WTC11 (cell line): ENCODE measurements around the gene BBLN. TPM values are rescaled to one million over a fixed set of nuclear protein-coding genes. Genes with fewer than 3 reads are reported as not detected.

Experiments used
- ATAC-seq: fragments of 200-7000 bp; cut with Tn5 transposase; 2 replicates; pipeline ENCODE4 v1.10.0; 2021; ENCODE audit warnings: mild to moderate bottlenecking, moderate library complexity
- CTCF ChIA-PET: fragments of 300-600 bp; sonication (Branson Sonifier 250); formaldehyde crosslinking; loops from one replicate; lab custom pipeline; 2021; ENCODE audit warnings: antibody characterized with exemption; lab: Charles Lee
- POLR2A ChIA-PET: fragments of 350-600 bp; sonication (Branson Sonifier 250); formaldehyde crosslinking; loops from one replicate; lab custom pipeline; 2021; ENCODE audit warnings: antibody characterized with exemption; lab: Charles Lee
- DNase-seq: peaks from one replicate; pipeline ENCODE4 v3.0.0; 2021; ENCODE audit warnings: low spot score
- H3K27ac Mint-ChIP-seq: 2 replicates; pipeline ENCODE4 v1.8.0; 2021; ENCODE audit warnings: mixed read lengths
- H3K27me3 Mint-ChIP-seq: 2 replicates; pipeline ENCODE4 v1.8.0; 2021; ENCODE audit warnings: low read depth, mild to moderate bottlenecking, moderate library complexity, mixed read lengths
- H3K36me3 Mint-ChIP-seq: 2 replicates; pipeline ENCODE4 v1.8.0; 2021; ENCODE audit warnings: mixed read lengths
- H3K4me1 Mint-ChIP-seq: 2 replicates; pipeline ENCODE4 v1.8.0; 2022; ENCODE audit warnings: mixed read lengths
- H3K4me3 Mint-ChIP-seq: 2 replicates; pipeline ENCODE4 v1.8.0; 2021; ENCODE audit warnings: mild to moderate bottlenecking, moderate library complexity, mixed read lengths
- H3K9me3 Mint-ChIP-seq: 2 replicates; pipeline ENCODE4 v1.8.0; 2021; ENCODE audit warnings: mixed read lengths
- AFF4 ChIP-seq: sonication (generic); formaldehyde crosslinking; IDR thresholded peaks from 2 replicates; pipeline ENCODE4 v1.8.1; 2023; ENCODE audit warnings: mild to moderate bottlenecking, missing genetic modification reagents, borderline replicate concordance
- ATF3 ChIP-seq: sonication (generic); formaldehyde crosslinking; conservative IDR thresholded peaks from 2 replicates; pipeline ENCODE4 v1.8.1; 2022; ENCODE audit warnings: mild to moderate bottlenecking, missing genetic modification reagents
- ELF4 ChIP-seq: sonication (generic); formaldehyde crosslinking; IDR thresholded peaks from 2 replicates; pipeline ENCODE4 v1.8.1; 2022; ENCODE audit warnings: low read depth, mild to moderate bottlenecking, moderate library complexity, missing genetic modification reagents
- IRF2 ChIP-seq: sonication (generic); formaldehyde crosslinking; IDR thresholded peaks from 2 replicates; pipeline ENCODE4 v1.8.0; 2022; ENCODE audit warnings: low read depth, missing genetic modification reagents, borderline replicate concordance
- MAX ChIP-seq: sonication (generic); formaldehyde crosslinking; IDR thresholded peaks from 2 replicates; pipeline ENCODE4 v1.8.0; 2022; ENCODE audit warnings: mild to moderate bottlenecking, missing genetic modification reagents
- NFATC4 ChIP-seq: fragments of 250-450 bp; sonication (Bioruptor Pico); IDR thresholded peaks from 2 replicates; pipeline ENCODE4 v1.9.0; 2021; ENCODE audit warnings: mild to moderate bottlenecking
- NFE2L1 ChIP-seq: sonication (generic); formaldehyde crosslinking; IDR thresholded peaks from 2 replicates; pipeline ENCODE4 v1.8.1; 2023; ENCODE audit warnings: missing genetic modification reagents
- NR3C1 ChIP-seq: sonication (generic); formaldehyde crosslinking; conservative IDR thresholded peaks from 2 replicates; pipeline ENCODE4 v1.8.1; 2023; ENCODE audit warnings: low read depth, mild to moderate bottlenecking, missing genetic modification reagents
- PREB ChIP-seq: sonication (generic); formaldehyde crosslinking; IDR thresholded peaks from 2 replicates; pipeline ENCODE4 v1.8.1; 2022; ENCODE audit warnings: mild to moderate bottlenecking, missing genetic modification reagents, moderate library complexity, borderline replicate concordance
- SMAD3 ChIP-seq: sonication (generic); formaldehyde crosslinking; IDR thresholded peaks from 2 replicates; pipeline ENCODE4 v1.8.0; 2022; ENCODE audit warnings: missing genetic modification reagents, mild to moderate bottlenecking, borderline replicate concordance
- SP1 ChIP-seq: sonication (generic); formaldehyde crosslinking; conservative IDR thresholded peaks from 2 replicates; pipeline ENCODE4 v1.8.1; 2022; ENCODE audit warnings: missing genetic modification reagents
- ZNF121 ChIP-seq: sonication (generic); formaldehyde crosslinking; IDR thresholded peaks from 2 replicates; pipeline ENCODE4 v1.8.0; 2023; ENCODE audit warnings: missing genetic modification reagents
- ZNF281 ChIP-seq: sonication (generic); formaldehyde crosslinking; IDR thresholded peaks from 2 replicates; pipeline ENCODE4 v1.8.0; 2023; ENCODE audit warnings: mild to moderate bottlenecking, missing genetic modification reagents
- ZNF512 ChIP-seq: sonication (generic); formaldehyde crosslinking; IDR thresholded peaks from 2 replicates; pipeline ENCODE4 v1.8.1; 2022; ENCODE audit warnings: missing genetic modification reagents, borderline replicate concordance
- ZNF671 ChIP-seq: fragments of 250-450 bp; sonication (Bioruptor Pico); IDR thresholded peaks from 2 replicates; pipeline ENCODE4 v1.8.0; 2021; ENCODE audit warnings: mild to moderate bottlenecking
- ZSCAN18 ChIP-seq: fragments of 250-450 bp; sonication (Bioruptor Pico); IDR thresholded peaks from 2 replicates; pipeline ENCODE4 v2.1.2; 2022; ENCODE audit warnings: mild to moderate bottlenecking, moderate library complexity
- total RNA-seq: library from RNA; stranded (reverse); gene quantifications from 3 replicates; pipeline ENCODE4 v1.2.3, GENCODE V29; 2021

Gene BBLN
- total RNA-seq, 1 experiment from 2014 or later = 77.1 TPM

GRCh38 chr9:128120061-128120740, 39.9 kb upstream of the BBLN start:
- Mint-ChIP-seq H3K36me3 (peaks cover 19% of the 10 kb centered on the region), H3K4me3 (no peak overlapping the region), H3K27me3 (no peaks in the 10 kb centered on the region), H3K4me1 (peaks cover 12% of the 10 kb centered on the region), H3K27ac (no peak overlapping the region), H3K9me3 (no peaks in the 10 kb centered on the region)
- DNase-seq (no peak), ATAC-seq (no peak)
- ChIA-PET CTCF (interaction anchor here (0.6 to 1.4 kb wide), 2 partner anchors 36 to 53 kb away, joined by 3 read pairs; partner anchors contain the start of genes NAIF1 and SLC25A25), POLR2A (interaction anchor here (0.5 kb wide), 1 partner anchor 21 kb away, joined by 4 read pairs; no protein-coding TSS in a partner anchor)
- TF ChIP-seq IRF2 (CRISPR knock-in tag) (no peak), AFF4 (no peak), MAX (CRISPR knock-in tag) (no peak), ATF3 (CRISPR knock-in tag) (no peak), ZNF512 (no peak), ELF4 (no peak), PREB (CRISPR knock-in tag) (no peak), ZSCAN18 (CRISPR knock-in tag) (no peak)

- peaks cover 17% of the 10 kb centered on the region for H3K4me1 Mint-ChIP-seq
- no peaks in the 10 kb centered on the region for H3K27me3 Mint-ChIP-seq
- no peak overlapping the region for H3K4me3 Mint-ChIP-seq
- ATAC-seq (no peak), DNase-seq (no peak)
- no peak overlapping the region for H3K27ac Mint-ChIP-seq
- ChIA-PET CTCF (interaction anchor here (0.6 to 1.4 kb wide), 2 partner anchors 37 to 53 kb away, joined by 3 read pairs; partner anchors contain the start of genes NAIF1 and SLC25A25), POLR2A (interaction anchor here (0.5 kb wide), 1 partner anchor 20 kb away, joined by 4 read pairs; no protein-coding TSS in a partner anchor)
- no peaks in the 10 kb centered on the region for H3K9me3 Mint-ChIP-seq
- peaks cover 19% of the 10 kb centered on the region for H3K36me3 Mint-ChIP-seq
- TF ChIP-seq ZNF121 (no peak), ZNF512 (no peak), SMAD3 (CRISPR knock-in tag) (no peak), MAX (CRISPR knock-in tag) (no peak), SP1 (no peak), IRF2 (CRISPR knock-in tag) (no peak), ZNF281 (CRISPR knock-in tag) (no peak), ELF4 (no peak), ZNF671 (CRISPR knock-in tag) (no peak), NR3C1 (CRISPR knock-in tag) (no peak), NFATC4 (no peak), NFE2L1 (CRISPR knock-in tag) (no peak)
Measured at GRCh38 chr9:128120741-128121465, 39.2 kb upstream of the BBLN start.
